GM12892 (cell line): ENCODE data around the gene LSR.
"Not testable (repeated sequence)": the region's sequence is repeated elsewhere in the genome, so short reads cannot be mapped to it uniquely, and the experiment has no call there.

Source experiments
- DNase-seq: peaks from one replicate; pipeline ENCODE4 v3.0.0; 2011; ENCODE audit not compliant: insufficient read length
- FAIRE-seq: peaks from 2 replicates; lab custom pipeline; 2011; peaks lifted over from hg19 to GRCh38; lab: Jason Lieb, UNC
- POLR2A ChIP-seq: IDR thresholded peaks from 2 replicates; pipeline ENCODE4 v1.6.1; 2011; ENCODE audit warnings: low read depth, low read length, control low read depth
- POLR2AphosphoS5 ChIP-seq: IDR thresholded peaks from 2 replicates; pipeline ENCODE4 v1.6.1; 2011; ENCODE audit warnings: low read depth, low read length, control low read depth
- TAF1 ChIP-seq: IDR thresholded peaks from 2 replicates; pipeline ENCODE4 v1.6.1; 2011; ENCODE audit warnings: low read depth, mild to moderate bottlenecking, control low read depth, low read length, borderline replicate concordance

The LSR gene

GRCh38 chr19:35212241-35212640 lies 36.6 kb upstream of the LSR start:
- FAIRE-seq (no peak), DNase-seq (no peak)
- TF ChIP-seq TAF1 (no peak), POLR2A (no peak), POLR2AphosphoS5 (no peak)

- no peak for TF ChIP-seq TAF1
- no peak for TF ChIP-seq POLR2AphosphoS5
- TF ChIP-seq POLR2A, result no peak
- peak; percentile 90 for FAIRE-seq
- no peak for DNase-seq
Observed at GRCh38 chr19:35213663-35214632, 34.9 kb upstream of the LSR start.

GRCh38 chr19:35214766-35215422 lies 33.9 kb upstream of the LSR start:
- no peak for DNase-seq
- no peak for FAIRE-seq
- TF ChIP-seq TAF1 (no peak), POLR2AphosphoS5 (no peak), POLR2A (no peak)

GRCh38 chr19:35216016-35216832 lies 32.6 kb upstream of the LSR start:
- FAIRE-seq, result no peak
- TF ChIP-seq POLR2A (no peak), TAF1 (no peak), POLR2AphosphoS5 (no peak)
- no peak for DNase-seq

GRCh38 chr19:35216833-35217648 lies 31.8 kb upstream of the LSR start:
- DNase-seq (no peak), FAIRE-seq (no peak)
- TF ChIP-seq POLR2AphosphoS5 (no peak), POLR2A (no peak), TAF1 (no peak)

- DNase-seq, result no peak
- no peak for FAIRE-seq
Observed at GRCh38 chr19:35217649-35217990, 31.2 kb upstream of the LSR start.

GRCh38 chr19:35219008-35219407 lies 29.8 kb upstream of the LSR start:
- FAIRE-seq, result no peak
- TF ChIP-seq TAF1, result no peak
- no peak for TF ChIP-seq POLR2A
- no peak for TF ChIP-seq POLR2AphosphoS5
- no peak for DNase-seq

More at GRCh38 chr19:35217649-35217990, 31.2 kb upstream of the LSR start:
- TF ChIP-seq POLR2AphosphoS5 (no peak), POLR2A (no peak)

- FAIRE-seq, result no peak
- TF ChIP-seq POLR2A, result no peak
- no peak for TF ChIP-seq POLR2AphosphoS5
- TF ChIP-seq TAF1, result no peak
- DNase-seq, result no peak
Observed at GRCh38 chr19:35220315-35220921, 28.4 kb upstream of the LSR start.

GRCh38 chr19:35220973-35221590 lies 27.7 kb upstream of the LSR start:
- not testable (repeated sequence) for FAIRE-seq

GRCh38 chr19:35222373-35223015 lies 26.3 kb upstream of the LSR start:
- TF ChIP-seq TAF1, result no peak
- no peak for TF ChIP-seq POLR2AphosphoS5
- no peak for TF ChIP-seq POLR2A
- DNase-seq (no peak), FAIRE-seq (no peak)

More at GRCh38 chr19:35220973-35221590, 27.7 kb upstream of the LSR start:
- DNase-seq, result not testable (repeated sequence)
